ENCODE data around the gene DEDD2.

GRCh38 chr19:42249769-42250168, 32.3 kb upstream of the DEDD2 start:
- TF ChIP-seq CTCF (conservative IDR thresholded peaks at IDR 0.05; ENCODE audit: low read length), result no peak
- no peak for TF ChIP-seq EZH2phosphoT487 (IDR thresholded peaks at IDR 0.05; ENCODE audit: borderline replicate concordance)

All from Loucy (cell line).